G401 (cell line): ENCODE results near the gene STK33. TPM values are rescaled to one million over a fixed set of nuclear protein-coding genes. Genes with fewer than 3 reads are reported as not detected.

Experiments used
- DNase-seq: peaks from one replicate; pipeline ENCODE4 v3.0.0-alpha.2; 2015; ENCODE audit warnings: low spot score
- in situ Hi-C: cut with HindIII; loops from 2 replicates; pipeline ENCODE4 v1.10.0; 2016; ENCODE audit warnings: low sequenced_read_pairs, mixed read lengths
- total RNA-seq: library from RNA; depleted of rRNA; stranded (reverse); fragments of >200 nt; shearing (Covaris generic); gene quantifications from 2 replicates; pipeline ENCODE4 v1.2.3, GENCODE V29; 2014; rRNA removed

STK33 gene
- total RNA-seq = 8.2 and 10.0 TPM in 2 replicates

GRCh38 chr11:8593935-8594909, at the start of gene STK33:
TSS of gene STK33 (minus strand) at chr11:8594228. CDS start at chr11:8474905, 119,323 bp downstream.
- in situ Hi-C loops = no loop called here
- DNase-seq = peak; percentile 61

GRCh38 chr11:8642196-8642841, 48.3 kb upstream of the STK33 start:
- no peak for DNase-seq
- in situ Hi-C loops = no loop called here

- in situ Hi-C loops = no loop called here
- no peak for DNase-seq
These were observed 47.3 kb upstream of the STK33 start for GRCh38 chr11:8641332-8641731.

- no peak for DNase-seq
These were observed 46.4 kb upstream of the STK33 start for GRCh38 chr11:8640267-8640906.

GRCh38 chr11:8639655-8640054, 45.6 kb upstream of the STK33 start:
- no peak for DNase-seq
- in situ Hi-C loops = no loop called here

More at GRCh38 chr11:8640267-8640906, 46.4 kb upstream of the STK33 start:
- in situ Hi-C loops = no loop called here

GRCh38 chr11:8638300-8638699, 44.3 kb upstream of the STK33 start:
- in situ Hi-C loops = no loop called here
- no peak for DNase-seq

- in situ Hi-C loops = no loop called here
- no peak for DNase-seq
These were observed 42.1 kb upstream of the STK33 start for GRCh38 chr11:8636127-8636526.

- in situ Hi-C loops = no loop called here
These were observed 40.5 kb upstream of the STK33 start for GRCh38 chr11:8634498-8634897.

GRCh38 chr11:8631395-8632118, 37.5 kb upstream of the STK33 start:
- peak; percentile 13 for DNase-seq
- in situ Hi-C loops = no loop called here

More at GRCh38 chr11:8634498-8634897, 40.5 kb upstream of the STK33 start:
- no peak for DNase-seq

GRCh38 chr11:8624698-8625097, 30.7 kb upstream of the STK33 start:
- in situ Hi-C loops = no loop called here
- peak; percentile 24 for DNase-seq

- in situ Hi-C loops = no loop called here
These were observed 27.1 kb upstream of the STK33 start for GRCh38 chr11:8621147-8621546.

GRCh38 chr11:8617063-8617462, 23.0 kb upstream of the STK33 start:
- in situ Hi-C loops = no loop called here
- DNase-seq = no peak

More at GRCh38 chr11:8621147-8621546, 27.1 kb upstream of the STK33 start:
- DNase-seq = no peak

GRCh38 chr11:8615291-8616032, 21.4 kb upstream of the STK33 start:
- DNase-seq = peak; percentile 17
- in situ Hi-C loops = no loop called here

- no peak for DNase-seq
- in situ Hi-C loops = no loop called here
These were observed 20.5 kb upstream of the STK33 start for GRCh38 chr11:8614497-8614896.

GRCh38 chr11:8613036-8613435, 19.0 kb upstream of the STK33 start:
- DNase-seq = no peak
- in situ Hi-C loops = no loop called here

- in situ Hi-C loops = no loop called here
- no peak for DNase-seq
These were observed 18.5 kb upstream of the STK33 start for GRCh38 chr11:8612522-8612921.

- in situ Hi-C loops = no loop called here
These were observed 16.6 kb upstream of the STK33 start for GRCh38 chr11:8610532-8611116.

GRCh38 chr11:8608652-8609051, 14.6 kb upstream of the STK33 start:
- in situ Hi-C loops = no loop called here
- no peak for DNase-seq

More at GRCh38 chr11:8610532-8611116, 16.6 kb upstream of the STK33 start:
- no peak for DNase-seq
